Testis (tissue), 2 donors: ENCODE data around the gene B3GALT6.

ENCODE experiments used
- CTCF ChIP-seq, 3 experiments: fragments of 450-650 bp in 2 of 3; fragments of 200-600 bp in 1 of 3; sonication (generic) in 1 of 3; IDR thresholded peaks; one replicate each; pipeline ENCODE4 v1.5.1; 2016 to 2019; ENCODE audit warnings: antibody characterized with exemption in 3 of 3, mild to moderate bottlenecking in 2 of 3, moderate library complexity in 1 of 3
- POLR2A ChIP-seq: fragments of 450-650 bp; IDR thresholded peaks from one replicate; pipeline ENCODE4 v1.6.1; 2017; ENCODE audit warnings: antibody characterized with exemption, mild to moderate bottlenecking, moderate library complexity

- TF ChIP-seq CTCF (IDR thresholded peaks at IDR 0.05), result no peak
- no peak for TF ChIP-seq POLR2A
Observed at GRCh38 chr1:1255611-1256010, 23.6 kb downstream of the B3GALT6 start.
